HEK293 (cell line): ENCODE data around the gene LAMB1.
A peak's percentile ranks its signal among the peaks of the same experiment; 100 is the strongest.

Experiments used
- CTCF ChIA-PET: fragments of 350-600 bp; formaldehyde crosslinking; extraction: SDS; loops from one replicate; lab custom pipeline; 2021; ENCODE audit warnings: antibody characterized with exemption; lab: Yijun Ruan, JAX
- POLR2A ChIA-PET: fragments of 300-600 bp; formaldehyde crosslinking; extraction: SDS; loops from one replicate; lab custom pipeline; 2020; ENCODE audit warnings: antibody characterized with exemption, inconsistent platforms; lab: Yijun Ruan, JAX
- H3K27ac ChIP-seq: fragments of 200-500 bp; sonication (Bioruptor generic); 2 replicates; pipeline ENCODE4 v1.5.1; 2014; ENCODE audit warnings: low read depth, low read length, control low read depth, inconsistent platforms; ENCODE audit errors: extremely low read depth
- H3K36me3 ChIP-seq, 2 experiments: fragments of 200-500 bp in 1 of 2; sonication (Bioruptor generic) in 1 of 2; 1 replicate in 1 of 2; 2 replicates in 1 of 2; pipeline ENCODE4 v1.5.1; 2014 to 2017; ENCODE audit warnings: inconsistent platforms in 2 of 2, low read length in 2 of 2; ENCODE audit not compliant: control insufficient read depth in 2 of 2, insufficient read depth in 1 of 2
- H3K4me1 ChIP-seq: fragments of 200-500 bp; sonication (Bioruptor generic); 2 replicates; pipeline ENCODE4 v1.5.1; 2014; ENCODE audit warnings: mild to moderate bottlenecking, low read length, inconsistent platforms; ENCODE audit not compliant: control insufficient read depth, insufficient read depth
- H3K4me3 ChIP-seq: 2 replicates; pipeline ENCODE4 v1.5.1; 2011; ENCODE audit warnings: low read depth, mild to moderate bottlenecking, control low read depth, low read length, moderate library complexity
- H3K9me3 ChIP-seq: fragments of 200-500 bp; sonication (Bioruptor generic); 2 replicates; pipeline ENCODE4 v1.5.1; 2014; ENCODE audit warnings: low read depth, low read length, inconsistent platforms; ENCODE audit not compliant: control insufficient read depth, insufficient read depth
- BCL11A ChIP-seq: fragments of 450-650 bp; formaldehyde crosslinking; IDR thresholded peaks from 2 replicates; pipeline ENCODE4 v1.5.1; 2016; ENCODE audit warnings: low read depth, missing biosample characterization, missing genetic modification characterization
- FEZF1 ChIP-seq: fragments of 450-650 bp; formaldehyde crosslinking; IDR thresholded peaks from 2 replicates; pipeline ENCODE4 v1.5.1; 2016; ENCODE audit warnings: missing biosample characterization, missing genetic modification characterization
- KLF16 ChIP-seq: fragments of 450-650 bp; formaldehyde crosslinking; IDR thresholded peaks from 2 replicates; pipeline ENCODE4 v1.5.1; 2017; ENCODE audit warnings: missing biosample characterization, missing genetic modification characterization
- PBX3 ChIP-seq: sonication (generic); formaldehyde crosslinking; IDR thresholded peaks from 2 replicates; pipeline ENCODE4 v1.8.1; 2022; ENCODE audit warnings: mild to moderate bottlenecking, moderate library complexity, missing genetic modification reagents
- PRDM1 ChIP-seq: fragments of 450-650 bp; formaldehyde crosslinking; IDR thresholded peaks from 2 replicates; pipeline ENCODE4; 2016; ENCODE audit warnings: missing biosample characterization, missing genetic modification characterization
- WT1 ChIP-seq: fragments of 450-650 bp; formaldehyde crosslinking; IDR thresholded peaks from 2 replicates; pipeline ENCODE4 v1.5.1; 2016; ENCODE audit warnings: missing biosample characterization, missing genetic modification characterization
- YY1 ChIP-seq: fragments of 450-650 bp; formaldehyde crosslinking; IDR thresholded peaks from 2 replicates; pipeline ENCODE4 v1.5.1; 2018; ENCODE audit warnings: missing biosample characterization, missing genetic modification characterization
- ZNF214 ChIP-seq: fragments of 450-650 bp; formaldehyde crosslinking; IDR thresholded peaks from 2 replicates; pipeline ENCODE4 v1.5.1; 2017; ENCODE audit warnings: missing biosample characterization, mild to moderate bottlenecking, missing genetic modification characterization, borderline replicate concordance
- ZNF274 ChIP-seq, 2 experiments: fragments of 200-500 bp in 1 of 2; fragments of 450-650 bp in 1 of 2; sonication (Bioruptor generic) in 1 of 2; formaldehyde crosslinking in 1 of 2; IDR thresholded peaks; 2 replicates each; pipeline versions ENCODE4 v1.5.1 to v1.6.1; 2014 to 2016; ENCODE audit warnings: borderline replicate concordance in 1 of 2, inconsistent platforms in 1 of 2, low read length in 1 of 2, missing biosample characterization in 1 of 2, missing genetic modification characterization in 1 of 2
- ZNF341 ChIP-seq: fragments of 450-650 bp; formaldehyde crosslinking; IDR thresholded peaks from 2 replicates; pipeline ENCODE4; 2016; ENCODE audit warnings: low read depth, missing biosample characterization, missing genetic modification characterization
- ZNF37A ChIP-seq: fragments of 450-650 bp; IDR thresholded peaks from 2 replicates; pipeline ENCODE4 v1.5.1; 2018; ENCODE audit warnings: missing biosample characterization, missing genetic modification characterization
- ZNF398 ChIP-seq: fragments of 450-650 bp; formaldehyde crosslinking; IDR thresholded peaks from 2 replicates; pipeline ENCODE4 v1.5.1; 2017; ENCODE audit warnings: missing biosample characterization, missing genetic modification characterization
- ZNF48 ChIP-seq: fragments of 450-650 bp; formaldehyde crosslinking; IDR thresholded peaks from 2 replicates; pipeline ENCODE4 v1.5.1; 2016; ENCODE audit warnings: missing biosample characterization, missing genetic modification characterization
- ZNF513 ChIP-seq: fragments of 450-650 bp; IDR thresholded peaks from 2 replicates; pipeline ENCODE4 v1.5.1; 2018; ENCODE audit warnings: missing biosample characterization, missing genetic modification characterization
- ZNF596 ChIP-seq: fragments of 450-650 bp; IDR thresholded peaks from 2 replicates; pipeline ENCODE4 v1.5.0; 2018; ENCODE audit warnings: missing biosample characterization, mild to moderate bottlenecking, missing genetic modification characterization, moderate library complexity
- ZNF621 ChIP-seq: fragments of 450-650 bp; formaldehyde crosslinking; IDR thresholded peaks from 2 replicates; pipeline ENCODE4 v1.5.1; 2017; ENCODE audit warnings: missing biosample characterization, missing genetic modification characterization
- ZNF629 ChIP-seq: fragments of 450-650 bp; formaldehyde crosslinking; IDR thresholded peaks from 2 replicates; pipeline ENCODE4 v1.5.1; 2017; ENCODE audit warnings: missing biosample characterization, missing genetic modification characterization
- ZNF776 ChIP-seq: fragments of 450-650 bp; formaldehyde crosslinking; IDR thresholded peaks from 2 replicates; pipeline ENCODE4 v1.5.0; 2017; ENCODE audit warnings: missing biosample characterization, missing genetic modification characterization, borderline replicate concordance
- ZSCAN30 ChIP-seq: fragments of 450-650 bp; IDR thresholded peaks from 2 replicates; pipeline ENCODE4 v1.5.1; 2018; ENCODE audit warnings: missing biosample characterization, mild to moderate bottlenecking, missing genetic modification characterization, moderate library complexity

The LAMB1 gene

GRCh38 chr7:107962817-107963216 lies 40.1 kb downstream of the LAMB1 start (continued):
- TF ChIP-seq ZNF596 (tag by site-specific recombination) (no peak), ZNF621 (tag by site-specific recombination) (no peak), YY1 (tag by site-specific recombination) (no peak), FEZF1 (tag by site-specific recombination) (no peak), ZNF341 (tag by site-specific recombination) (no peak), ZNF274 (IDR thresholded peaks at IDR 0.05; ENCODE audit: low read length) (no peak), ZNF274 (tag by site-specific recombination; IDR thresholded peaks at IDR 0.05; ENCODE audit: borderline replicate concordance) (no peak)

GRCh38 chr7:107961405-107961804 lies 41.6 kb downstream of the LAMB1 start:
- no peak overlapping the region for H3K4me3 ChIP-seq
- no peaks in the 10 kb centered on the region for H3K9me3 ChIP-seq
- ChIA-PET POLR2A (no interaction called here), CTCF (interaction anchor here (0.5 kb wide), 1 partner anchor 11 kb away, joined by 3 read pairs; no protein-coding TSS in a partner anchor)
- H3K27ac ChIP-seq: no peak overlapping the region
- H3K4me1 ChIP-seq: no peaks in the 10 kb centered on the region
- peaks cover 16 to 61% of the 10 kb centered on the region in 2 experiments for H3K36me3 ChIP-seq
- TF ChIP-seq ZNF513 (tag by site-specific recombination) (no peak), ZNF629 (tag by site-specific recombination) (peak; percentile 14; the same call in 1 of the 2 replicates)

- Histone ChIP-seq H3K36me3 (peaks cover 9 to 64% of the 10 kb centered on the region in 2 experiments), H3K4me1 (no peaks in the 10 kb centered on the region), H3K4me3 (no peak overlapping the region), H3K9me3 (no peaks in the 10 kb centered on the region), H3K27ac (no peak overlapping the region)
- POLR2A ChIA-PET: no interaction called here
- CTCF ChIA-PET: no interaction called here
- TF ChIP-seq KLF16 (tag by site-specific recombination) (no peak), PRDM1 (tag by site-specific recombination) (no peak), ZNF37A (tag by site-specific recombination) (no peak), BCL11A (tag by site-specific recombination) (no peak), FEZF1 (tag by site-specific recombination) (no peak), ZSCAN30 (tag by site-specific recombination) (no peak), PBX3 (CRISPR knock-in tag) (no peak), ZNF398 (tag by site-specific recombination) (no peak), ZNF48 (tag by site-specific recombination) (no peak), WT1 (tag by site-specific recombination) (no peak), ZNF776 (tag by site-specific recombination) (no peak), ZNF214 (no peak)
These were observed 42.7 kb downstream of the LAMB1 start for GRCh38 chr7:107960272-107960671.
